Pancreas (tissue), 10 donors: ENCODE data around the gene SBF1. TPM values are rescaled to one million over a fixed set of nuclear protein-coding genes. Genes with fewer than 3 reads are reported as not detected.
"Not testable (repeated sequence)": the region's sequence is repeated elsewhere in the genome, so short reads cannot be mapped to it uniquely, and the experiment has no call there.

Experiments used
- ATAC-seq, 4 donors: fragments of 200-7000 bp; cut with Tn5 transposase; one replicate each; pipeline versions ENCODE4 v1.8.0 to v1.9.1; 2020; ENCODE audit warnings: mild to moderate bottlenecking in 4 of 4, moderate library complexity in 4 of 4
- DNase-seq, 6 donors: peaks; one replicate each; pipeline ENCODE4 v3.0.0-alpha.2; 2020
- FAIRE-seq: peaks from 2 replicates; lab custom pipeline; 2012; peaks lifted over from hg19 to GRCh38; lab: Jason Lieb, UNC
- H3K27ac ChIP-seq, 4 donors: fragments of 200-600 bp; sonication (generic); 1 replicate in 3 of 4; 2 replicates in 1 of 4; pipeline versions ENCODE4 v1.5.0 to v1.8.0; 2020
- H3K27me3 ChIP-seq, 4 donors: fragments of 200-600 bp; one replicate each; pipeline ENCODE4 v1.8.0; 2021
- H3K36me3 ChIP-seq, 3 donors: fragments of 200-600 bp; sonication (generic) in 1 of 3; one replicate each; pipeline versions ENCODE4 v1.5.0 to v1.8.0; 2020 to 2021
- H3K4me1 ChIP-seq, 3 donors: fragments of 200-600 bp; one replicate each; pipeline ENCODE4 v1.8.0; 2021
- H3K4me3 ChIP-seq, 4 donors: fragments of 200-600 bp; sonication (generic) in 2 of 4; one replicate each; pipeline versions ENCODE4 v1.5.0 to v1.8.0; 2020 to 2021
- H3K9me3 ChIP-seq, 4 donors: fragments of 200-600 bp; one replicate each; pipeline ENCODE4 v1.8.0; 2021
- CTCF ChIP-seq, 4 donors: fragments of 200-600 bp; sonication (generic) in 3 of 4; IDR thresholded peaks; one replicate each; pipeline versions ENCODE4 v1.5.0 to v1.8.0; 2021; ENCODE audit warnings: antibody characterized with exemption in 4 of 4
- WGBS, 2 donors: extraction: QIAGEN DNeasy Blood & Tissue Kit; methylation state at CpG; one replicate each; pipeline ENCODE4 v1.1.7; 2013; 5-methylcytosine and 5-hydroxymethylcytosine counted together
- intact Hi-C, 3 donors: fragments of 100-400 bp; cut with DNase I; formaldehyde crosslinking; loops; one replicate each; pipeline versions ENCODE4 v1.11.1 to v1.14.2; 2022
- polyA plus RNA-seq, 2 donors: library from polyadenylated mRNA; stranded (reverse); fragments of 200-250 nt; gene quantifications; one replicate each; pipeline ENCODE4 v1.2.3, GENCODE V29; 2013
- total RNA-seq, 6 donors: library from RNA; stranded (reverse); fragmentation: NEBNext Ultra II Directional in 4 of 6; extraction: Animal tissue kit (Norgen Biotek cat#: 25700) in 4 of 6; gene quantifications; one replicate each; pipeline versions ENCODE4 v1.2.1 to v1.2.4, GENCODE V29; 2021 to 2023
- donor health status: healthy with polysubstance abuse.
- donor health status: DM: no; HTN: no; CAD: no; lungs with moderate emphysema.
- donor health status: DM: no; HTN: no; CAD: no.
- donor health status: control.
- donor health status: control.
- donor health status: Bipolar disorder and iron deficiency.
- donor health status: DM: yes; HTN: yes; CAD: no.
- donor health status: DM: no; HTN: no; CAD: no.
- donor health status: DM: no; HTN: no; CAD: no.
- donor health status: DM: yes; HTN: yes; CAD: no.

The SBF1 gene
- total and polyA plus RNA-seq, 8 donors, result 36.8 to 76.5 (median 56.1) TPM

DNA sequence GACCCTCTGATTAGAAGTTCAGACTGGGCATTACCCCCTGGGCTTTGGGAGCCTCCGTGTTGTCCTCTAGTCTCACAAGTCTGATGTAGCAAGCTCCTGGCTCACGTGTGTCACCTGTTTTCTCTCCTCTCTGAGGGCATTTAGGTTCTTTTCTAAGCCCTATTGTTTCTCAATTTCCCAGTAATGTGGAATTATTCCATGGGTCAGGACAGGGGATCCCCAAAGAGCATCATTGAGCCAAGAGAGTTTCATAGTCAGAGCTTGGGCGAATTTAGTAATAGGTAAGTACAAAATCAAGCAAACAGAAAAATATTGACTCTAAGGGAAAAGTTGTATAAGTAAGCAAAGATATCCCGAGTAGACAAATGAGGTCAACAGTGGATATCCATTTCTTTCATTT is 74.4 kb downstream of the SBF1 start:
- ATAC-seq (no peak), DNase-seq (no peak), FAIRE-seq (no peak)
- no peak for TF ChIP-seq CTCF (IDR thresholded peaks at IDR 0.05)
- Histone ChIP-seq H3K4me3 (no peak overlapping the region), H3K27ac (peak overlapping the region in 1 of 4 donors; percentile 56), H3K27me3 (no peaks in the 10 kb centered on the region), H3K4me1 (peaks cover 7 to 26% (median 17%) of the 10 kb centered on the region in 3 donors), H3K9me3 (no peaks in the 10 kb centered on the region), H3K36me3 (no peaks in the 10 kb centered on the region)
- 53% methylated on average over 4 of the region's 4 CpGs for WGBS, 2 donors
- intact Hi-C loops, result no loop called here

GRCh38 chr22:50399751-50400331 is 75.0 kb downstream of the SBF1 start:
- no peak for FAIRE-seq
- no peaks in the 10 kb centered on the region for H3K27me3 ChIP-seq

GRCh38 chr22:50398831-50399648 is 75.8 kb downstream of the SBF1 start:
- no peaks in the 10 kb centered on the region for H3K9me3 ChIP-seq
- ATAC-seq (peak; percentile 57 to 81 (median 74)), FAIRE-seq (no peak), DNase-seq (peak in 4 of 6 donors; percentile 45 to 73 (median 70))
- H3K27ac ChIP-seq, result peak overlapping the region; percentile 16 to 62 (median 39)
- no peak overlapping the region for H3K4me3 ChIP-seq
- H3K4me1 ChIP-seq, result peaks cover 4 to 22% (median 17%) of the 10 kb centered on the region in 3 donors
- TF ChIP-seq CTCF (IDR thresholded peaks at IDR 0.05), result no peak
- 54 to 55% methylated on average over 15 of the region's 15 CpGs for WGBS, 2 donors
- H3K27me3 ChIP-seq, result no peaks in the 10 kb centered on the region
- intact Hi-C loops, result no loop called here
- H3K36me3 ChIP-seq, result no peaks in the 10 kb centered on the region

More at GRCh38 chr22:50399751-50400331, 75.0 kb downstream of the SBF1 start:
- Histone ChIP-seq H3K36me3 (no peaks in the 10 kb centered on the region), H3K4me1 (peaks cover 7 to 26% (median 17%) of the 10 kb centered on the region in 3 donors), H3K27ac (peak overlapping the region; percentile 16 to 62 (median 39)), H3K4me3 (no peak overlapping the region), H3K9me3 (no peaks in the 10 kb centered on the region)
- peak in 1 of 4 donors; percentile 9 for TF ChIP-seq CTCF (IDR thresholded peaks at IDR 0.05)
- DNase-seq (peak in 2 of 6 donors; percentile 44 to 67), ATAC-seq (peak; percentile 62 to 77 (median 70))
- 69 to 70% methylated on average over 8 of the region's 8 CpGs for WGBS, 2 donors
- intact Hi-C loops, result no loop called here

DNA sequence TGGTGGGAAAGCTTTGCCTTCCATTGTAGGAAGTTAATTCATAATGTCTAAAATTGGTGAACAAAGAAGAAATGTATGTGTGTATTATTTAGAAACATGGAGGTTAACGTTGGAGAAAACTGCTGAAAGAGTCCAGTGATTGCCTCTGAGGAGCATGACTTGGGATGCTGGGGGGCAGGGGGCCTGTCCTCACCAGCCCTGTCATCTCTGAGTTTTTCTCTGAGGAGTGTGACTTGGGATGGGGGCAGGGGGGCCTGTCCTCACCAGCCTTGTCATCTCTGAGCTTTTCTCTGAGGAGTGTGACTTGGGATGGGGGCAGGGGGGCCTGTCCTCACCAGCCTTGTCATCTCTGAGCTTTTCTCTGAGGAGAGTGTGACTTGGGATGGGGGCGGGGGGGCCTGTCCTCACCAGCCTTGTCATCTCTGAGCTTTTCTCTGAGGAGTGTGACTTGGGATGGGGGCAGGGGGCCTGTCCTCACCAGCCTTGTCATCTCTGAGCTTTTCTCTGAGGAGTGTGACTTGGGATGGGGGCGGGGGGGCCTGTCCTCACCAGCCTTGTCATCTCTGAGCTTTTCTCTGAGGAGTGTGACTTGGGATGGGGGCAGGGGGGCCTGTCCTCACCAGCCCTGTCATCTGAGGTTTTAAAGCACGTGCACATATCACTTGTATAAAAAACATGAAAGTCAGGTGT is 77.3 kb downstream of the SBF1 start:
- intact Hi-C loops, H3K27ac ChIP-seq, H3K27me3 ChIP-seq, ATAC-seq, FAIRE-seq, H3K9me3 ChIP-seq, DNase-seq, H3K4me3 ChIP-seq, H3K36me3 ChIP-seq: not testable (repeated sequence)
- 76 to 78% methylated on average over 3 to 4 of the region's 4 CpGs for WGBS, 2 donors
- H3K4me1 ChIP-seq, result peaks cover 0 to 17% (median 17%) of the 10 kb centered on the region in 3 donors

GRCh38 chr22:50396751-50397370 is 78.0 kb downstream of the SBF1 start:
- no peak for ATAC-seq
- TF ChIP-seq CTCF (IDR thresholded peaks at IDR 0.05), result no peak
- 42 to 48% methylated on average over 6 of the region's 6 CpGs for WGBS, 2 donors

More at GRCh38 chr22:50396751-50397370, 78.0 kb downstream of the SBF1 start:
- Histone ChIP-seq H3K4me3 (no peak overlapping the region), H3K27me3 (no peaks in the 10 kb centered on the region), H3K27ac (no peak overlapping the region), H3K36me3 (no peaks in the 10 kb centered on the region), H3K9me3 (no peaks in the 10 kb centered on the region), H3K4me1 (peaks cover 0 to 17% (median 17%) of the 10 kb centered on the region in 3 donors)
- intact Hi-C loops, result no loop called here
- DNase-seq (no peak), FAIRE-seq (no peak)
